Psoas muscle (tissue), 8 donors: ENCODE data around the gene PALLD. TPM values are rescaled to one million over a fixed set of nuclear protein-coding genes. Genes with fewer than 3 reads are reported as not detected.

Experiments
- ATAC-seq, 4 donors: fragments of 200-7000 bp; cut with Tn5 transposase; one replicate each; pipeline ENCODE4 v1.9.1; 2020; ENCODE audit warnings: moderate library complexity in 3 of 4, mild to moderate bottlenecking in 2 of 4
- DNase-seq, 2 donors: peaks; one replicate each; pipeline ENCODE4 v3.0.0-alpha.2; 2020
- H3K27ac ChIP-seq: fragments of 200-600 bp; one replicate; pipeline ENCODE4 v1.8.0; 2022
- H3K27me3 ChIP-seq, 3 donors: fragments of 200-600 bp in 1 of 3; one replicate each; pipeline versions ENCODE4 v1.6.1 to v1.8.0; 2013 to 2022; ENCODE audit warnings: low read length in 2 of 3, mild to moderate bottlenecking in 2 of 3, moderate library complexity in 1 of 3; ENCODE audit not compliant: insufficient read depth in 3 of 3
- H3K36me3 ChIP-seq, 2 donors: fragments of 200-600 bp in 1 of 2; one replicate each; pipeline versions ENCODE4 v1.6.1 to v1.8.0; 2013 to 2022; ENCODE audit warnings: low read depth in 1 of 2, mild to moderate bottlenecking in 1 of 2, moderate library complexity in 1 of 2; ENCODE audit not compliant: insufficient read depth in 1 of 2
- H3K4me1 ChIP-seq: fragments of 200-600 bp; one replicate; pipeline ENCODE4 v1.8.0; 2022
- H3K4me3 ChIP-seq: fragments of 200-600 bp; one replicate; pipeline ENCODE4 v1.8.0; 2022; ENCODE audit warnings: mild to moderate bottlenecking
- H3K9me3 ChIP-seq: fragments of 200-600 bp; one replicate; pipeline ENCODE4 v1.8.0; 2022
- CTCF ChIP-seq: fragments of 200-600 bp; IDR thresholded peaks from one replicate; pipeline ENCODE4 v1.8.0; 2022; ENCODE audit warnings: antibody characterized with exemption
- WGBS, 3 donors: extraction: QIAGEN DNeasy Blood & Tissue Kit; methylation state at CpG; one replicate each; pipeline versions ENCODE4 v1.1.6 to v1.1.7; 2013; 5-methylcytosine and 5-hydroxymethylcytosine counted together
- intact Hi-C, 2 donors: fragments of 100-400 bp; cut with DNase I; formaldehyde crosslinking; loops; one replicate each; pipeline versions ENCODE4 v1.11.0 to v1.14.2; 2022
- polyA plus RNA-seq, 3 donors: library from polyadenylated mRNA; stranded (reverse); fragments of 200-250 nt; gene quantifications; one replicate each; pipeline ENCODE4 v1.2.3, GENCODE V29; 2013
- total RNA-seq, 4 donors: library from RNA; stranded (reverse); fragmentation: NEBNext Ultra II Directional in 2 of 4; extraction: Animal tissue kit (Norgen Biotek cat#: 25700) in 2 of 4; gene quantifications; one replicate each; pipeline versions ENCODE4 v1.2.1 to v1.2.4, GENCODE V29; 2021 to 2023
- donor health status: healthy with polysubstance abuse.
- donor health status: DM: no; HTN: no; CAD: no; lungs with moderate emphysema.
- donor health status: Bipolar disorder and iron deficiency.
- donor health status: healthy.
- donor health status: DM: yes; HTN: yes; CAD: no.
- donor health status: DM: no; HTN: no; CAD: no.
- donor health status: DM: no; HTN: no; CAD: no.
- donor health status: DM: yes; HTN: yes; CAD: no.

PALLD gene
- total and polyA plus RNA-seq, 7 donors: 19.2 to 245 (median 168) TPM

- peaks cover 11% of the 10 kb centered on the region for H3K4me1 ChIP-seq
- DNase-seq: no peak
- no peaks in the 10 kb centered on the region for H3K36me3 ChIP-seq
- WGBS, 3 donors: 73 to 93% (median 79%) methylated on average over 1 of the region's 1 CpG
- TF ChIP-seq CTCF: no peak
- no peaks in the 10 kb centered on the region for H3K27me3 ChIP-seq
- H3K9me3 ChIP-seq: no peaks in the 10 kb centered on the region
- no peak overlapping the region for H3K27ac ChIP-seq
- no peak for ATAC-seq
- intact Hi-C loops: no loop called here
- no peak overlapping the region for H3K4me3 ChIP-seq
These were observed 165.6 kb downstream of the PALLD start for GRCh38 chr4:168662297-168662984.

GRCh38 chr4:168664242-168664891, 167.5 kb downstream of the PALLD start:
- Histone ChIP-seq H3K9me3 (no peaks in the 10 kb centered on the region), H3K36me3 (peaks cover 0 to 5% of the 10 kb centered on the region in 2 donors), H3K27me3 (no peaks in the 10 kb centered on the region), H3K4me3 (no peak overlapping the region), H3K27ac (no peak overlapping the region), H3K4me1 (peaks cover 3% of the 10 kb centered on the region)
- no peak for TF ChIP-seq CTCF
- ATAC-seq: no peak
- intact Hi-C loops: no loop called here
- 86 to 95% (median 93%) methylated on average over 2 of the region's 2 CpGs for WGBS, 3 donors
- DNase-seq: no peak

- no peaks in the 10 kb centered on the region for H3K27me3 ChIP-seq
- DNase-seq (no peak), ATAC-seq (no peak)
- no peak overlapping the region for H3K4me3 ChIP-seq
- intact Hi-C loops: no loop called here
- WGBS, 3 donors: 48 to 59% (median 58%) methylated on average over 2 of the region's 2 CpGs
- peaks cover 0 to 11% of the 10 kb centered on the region in 2 donors for H3K36me3 ChIP-seq
- no peak overlapping the region for H3K27ac ChIP-seq
- no peaks in the 10 kb centered on the region for H3K9me3 ChIP-seq
- TF ChIP-seq CTCF: no peak
- peaks cover under 1% of the 10 kb centered on the region for H3K4me1 ChIP-seq
These were observed 169.7 kb downstream of the PALLD start for GRCh38 chr4:168666531-168666930.

- peaks cover 0 to 11% of the 10 kb centered on the region in 2 donors for H3K36me3 ChIP-seq
- 49 to 59% (median 51%) methylated on average over 3 of the region's 3 CpGs for WGBS, 3 donors
- ATAC-seq (no peak), DNase-seq (no peak)
- no peak overlapping the region for H3K4me3 ChIP-seq
- no peak for TF ChIP-seq CTCF
- H3K9me3 ChIP-seq: no peaks in the 10 kb centered on the region
- H3K27me3 ChIP-seq: no peaks in the 10 kb centered on the region
- peak overlapping the region; percentile 44 for H3K27ac ChIP-seq
- intact Hi-C loops: no loop called here
- no peaks in the 10 kb centered on the region for H3K4me1 ChIP-seq
These were observed 170.5 kb downstream of the PALLD start for GRCh38 chr4:168667376-168667775.
